IgD-negative memory B cell (primary cell): ENCODE results near the gene IQCN. TPM values are rescaled to one million over a fixed set of nuclear protein-coding genes. Genes with fewer than 3 reads are reported as not detected.

Source experiments
- H3K27ac Mint-ChIP-seq, 3 donors: one replicate each; pipeline ENCODE4 v1.8.0; 2020 to 2022; ENCODE audit warnings: mild to moderate bottlenecking in 3 of 3, mixed read lengths in 3 of 3, moderate library complexity in 1 of 3
- H3K27me3 Mint-ChIP-seq: one replicate; pipeline ENCODE4 v1.8.0; 2021; ENCODE audit warnings: mixed read lengths
- H3K36me3 Mint-ChIP-seq: one replicate; pipeline ENCODE4 v1.8.0; 2020; ENCODE audit warnings: mild to moderate bottlenecking, mixed read lengths
- H3K4me1 Mint-ChIP-seq, 3 donors: one replicate each; pipeline ENCODE4 v1.8.0; 2020 to 2022; ENCODE audit warnings: mixed read lengths in 3 of 3, mild to moderate bottlenecking in 1 of 3
- H3K4me3 Mint-ChIP-seq, 4 donors: one replicate each; pipeline ENCODE4 v1.8.0; 2020 to 2022; ENCODE audit warnings: mild to moderate bottlenecking in 4 of 4, mixed read lengths in 4 of 4, moderate library complexity in 3 of 4
- H3K9me3 Mint-ChIP-seq, 3 donors: one replicate each; pipeline ENCODE4 v1.8.0; 2020 to 2021; ENCODE audit warnings: mixed read lengths in 3 of 3, mild to moderate bottlenecking in 1 of 3
- polyA plus RNA-seq: library from polyadenylated mRNA; unstranded; fragments of 300-500 nt; fragmentation: Illumina TruSeq; gene quantifications from one replicate; pipeline ENCODE4 v1.2.3, GENCODE V29; 2021

IQCN gene
- polyA plus RNA-seq, 1 donor from 2014 or later = 1.4 TPM

GRCh38 chr19:18297308-18297707 is 23.1 kb upstream of the IQCN start:
- Mint-ChIP-seq H3K4me3 (peak overlapping the region in 1 of 4 donors; percentile 31), H3K36me3 (no peaks in the 10 kb centered on the region), H3K4me1 (peaks cover 5 to 11% (median 11%) of the 10 kb centered on the region in 3 donors), H3K27me3 (no peaks in the 10 kb centered on the region), H3K9me3 (no peaks in the 10 kb centered on the region), H3K27ac (peak overlapping the region in 2 of 3 donors; percentile 65 to 78)

- H3K27me3 Mint-ChIP-seq = no peaks in the 10 kb centered on the region
- H3K9me3 Mint-ChIP-seq = peaks cover 0 to 2% (median 2%) of the 10 kb centered on the region in 3 donors
- peaks cover 10 to 19% (median 19%) of the 10 kb centered on the region in 3 donors for H3K4me1 Mint-ChIP-seq
- no peak overlapping the region for H3K4me3 Mint-ChIP-seq
- H3K36me3 Mint-ChIP-seq = no peaks in the 10 kb centered on the region
- peak overlapping the region in 2 of 3 donors; percentile 81 to 92 for H3K27ac Mint-ChIP-seq
These were observed 20.8 kb upstream of the IQCN start for GRCh38 chr19:18295034-18295451.

- Mint-ChIP-seq H3K36me3 (no peaks in the 10 kb centered on the region), H3K27me3 (no peaks in the 10 kb centered on the region), H3K4me1 (peaks cover 15 to 23% (median 23%) of the 10 kb centered on the region in 3 donors)
These were observed 20.2 kb upstream of the IQCN start for GRCh38 chr19:18294467-18294864.

GRCh38 chr19:18293642-18294466 is 19.6 kb upstream of the IQCN start:
- peaks cover 15 to 25% (median 24%) of the 10 kb centered on the region in 3 donors for H3K4me1 Mint-ChIP-seq
- peak overlapping the region; percentile 77 to 95 (median 82) for H3K4me3 Mint-ChIP-seq
- H3K27ac Mint-ChIP-seq = peak overlapping the region; percentile 92 to 94 (median 93)
- peaks cover 0 to 2% (median 2%) of the 10 kb centered on the region in 3 donors for H3K9me3 Mint-ChIP-seq
- no peaks in the 10 kb centered on the region for H3K36me3 Mint-ChIP-seq
- no peaks in the 10 kb centered on the region for H3K27me3 Mint-ChIP-seq

More at GRCh38 chr19:18294467-18294864, 20.2 kb upstream of the IQCN start:
- H3K4me3 Mint-ChIP-seq = peak overlapping the region; percentile 10 to 81 (median 64)
- H3K27ac Mint-ChIP-seq = peak overlapping the region; percentile 81 to 92 (median 86)
- H3K9me3 Mint-ChIP-seq = peaks cover 0 to 2% (median 2%) of the 10 kb centered on the region in 3 donors

GRCh38 chr19:18292810-18293641 is 18.8 kb upstream of the IQCN start:
- Mint-ChIP-seq H3K27ac (peak overlapping the region; percentile 92 to 99 (median 94)), H3K4me1 (peaks cover 15 to 25% (median 24%) of the 10 kb centered on the region in 3 donors), H3K27me3 (no peaks in the 10 kb centered on the region), H3K9me3 (peaks cover 0 to 2% (median 2%) of the 10 kb centered on the region in 3 donors), H3K4me3 (peak overlapping the region; percentile 81 to 99 (median 94)), H3K36me3 (no peaks in the 10 kb centered on the region)

GRCh38 chr19:18292462-18292809 is 18.2 kb upstream of the IQCN start:
- H3K4me1 Mint-ChIP-seq = peaks cover 15 to 25% (median 24%) of the 10 kb centered on the region in 3 donors
- H3K27ac Mint-ChIP-seq = peak overlapping the region; percentile 92 to 99 (median 94)
- no peaks in the 10 kb centered on the region for H3K27me3 Mint-ChIP-seq

GRCh38 chr19:18291590-18292461 is 17.6 kb upstream of the IQCN start:
- Mint-ChIP-seq H3K4me3 (peak overlapping the region; percentile 81 to 99 (median 94)), H3K27me3 (no peaks in the 10 kb centered on the region), H3K36me3 (no peaks in the 10 kb centered on the region), H3K4me1 (peaks cover 15 to 25% (median 24%) of the 10 kb centered on the region in 3 donors), H3K9me3 (peaks cover 0 to 2% (median 2%) of the 10 kb centered on the region in 3 donors), H3K27ac (peak overlapping the region; percentile 92 to 99 (median 94))

More at GRCh38 chr19:18292462-18292809, 18.2 kb upstream of the IQCN start:
- H3K9me3 Mint-ChIP-seq = peaks cover 0 to 2% (median 2%) of the 10 kb centered on the region in 3 donors
- no peaks in the 10 kb centered on the region for H3K36me3 Mint-ChIP-seq
- H3K4me3 Mint-ChIP-seq = peak overlapping the region; percentile 81 to 99 (median 94)

GRCh38 chr19:18291019-18291524 is 16.8 kb upstream of the IQCN start:
- Mint-ChIP-seq H3K36me3 (no peaks in the 10 kb centered on the region), H3K9me3 (peaks cover 0 to 2% (median 2%) of the 10 kb centered on the region in 3 donors), H3K4me1 (peaks cover 18 to 29% (median 24%) of the 10 kb centered on the region in 3 donors), H3K27me3 (no peaks in the 10 kb centered on the region), H3K27ac (peak overlapping the region; percentile 92 to 96 (median 94)), H3K4me3 (peak overlapping the region; percentile 81 to 99 (median 94))

GRCh38 chr19:18290302-18291018 is 16.2 kb upstream of the IQCN start:
- peak overlapping the region; percentile 81 to 99 (median 94) for H3K4me3 Mint-ChIP-seq
- peak overlapping the region; percentile 92 to 96 (median 94) for H3K27ac Mint-ChIP-seq
- peaks cover 18 to 30% (median 27%) of the 10 kb centered on the region in 3 donors for H3K4me1 Mint-ChIP-seq
- no peaks in the 10 kb centered on the region for H3K27me3 Mint-ChIP-seq
- H3K9me3 Mint-ChIP-seq = peaks cover 0 to 2% (median 2%) of the 10 kb centered on the region in 3 donors
- H3K36me3 Mint-ChIP-seq = peaks cover 1% of the 10 kb centered on the region

- Mint-ChIP-seq H3K27ac (peak overlapping the region; percentile 92 to 96 (median 94)), H3K27me3 (no peaks in the 10 kb centered on the region), H3K9me3 (peaks cover 0 to 2% (median 2%) of the 10 kb centered on the region in 3 donors), H3K4me1 (peaks cover 24 to 33% (median 30%) of the 10 kb centered on the region in 3 donors), H3K4me3 (peak overlapping the region; percentile 46 to 84 (median 66)), H3K36me3 (peaks cover 1% of the 10 kb centered on the region)
These were observed 15.4 kb upstream of the IQCN start for GRCh38 chr19:18289471-18290301.

GRCh38 chr19:18287836-18288772 is 13.9 kb upstream of the IQCN start:
- Mint-ChIP-seq H3K36me3 (peaks cover 1% of the 10 kb centered on the region), H3K4me1 (peaks cover 23 to 27% (median 23%) of the 10 kb centered on the region in 3 donors), H3K4me3 (no peak overlapping the region)

More at GRCh38 chr19:18287836-18288772, 13.9 kb upstream of the IQCN start:
- H3K27ac Mint-ChIP-seq = peak overlapping the region in 2 of 3 donors; percentile 86 to 92
- no peaks in the 10 kb centered on the region for H3K27me3 Mint-ChIP-seq
- H3K9me3 Mint-ChIP-seq = peaks cover 0 to 2% (median 2%) of the 10 kb centered on the region in 3 donors
